Esophagus muscularis mucosa (tissue), 4 donors: ENCODE measurements around the gene HMGN3. TPM values are rescaled to one million over a fixed set of nuclear protein-coding genes. Genes with fewer than 3 reads are reported as not detected.

Experiments
- DNase-seq: peaks from one replicate; pipeline ENCODE4 v3.0.0-alpha.2; 2017; ENCODE audit errors: extremely low spot score
- H3K27ac ChIP-seq, 4 donors: fragments of 200-600 bp; sonication (generic); replicated peaks in 1 of 4; 1 replicate in 3 of 4; 2 replicates in 1 of 4; pipeline ENCODE4 v1.5.1; 2016 to 2019; ENCODE audit warnings: mild to moderate bottlenecking in 1 of 4
- H3K27me3 ChIP-seq, 4 donors: fragments of 200-600 bp; sonication (generic); one replicate each; pipeline versions ENCODE4 v1.5.1 to v1.6.0; 2016 to 2019
- H3K36me3 ChIP-seq, 4 donors: fragments of 200-600 bp; sonication (generic); one replicate each; pipeline ENCODE4 v1.5.1; 2016 to 2019
- H3K4me1 ChIP-seq, 4 donors: fragments of 200-600 bp; sonication (generic); one replicate each; pipeline ENCODE4 v1.5.1; 2016 to 2019
- H3K4me3 ChIP-seq, 4 donors: fragments of 200-600 bp; sonication (generic); 1 replicate in 2 of 4; 2 replicates in 2 of 4; pipeline ENCODE4 v1.5.1; 2016 to 2019; ENCODE audit warnings: mild to moderate bottlenecking in 4 of 4, moderate library complexity in 1 of 4
- H3K9me3 ChIP-seq, 4 donors: fragments of 200-600 bp; sonication (generic); 1 replicate in 3 of 4; 2 replicates in 1 of 4; pipeline ENCODE4 v1.5.1; 2016 to 2019
- CTCF ChIP-seq, 3 experiments: fragments of 200-600 bp in 2 of 3; fragments of 450-650 bp in 1 of 3; sonication (generic) in 2 of 3; IDR thresholded peaks; one replicate each; pipeline ENCODE4 v1.5.1; 2017 to 2019; ENCODE audit warnings: antibody characterized with exemption in 3 of 3, mild to moderate bottlenecking in 2 of 3, moderate library complexity in 1 of 3
- EP300 ChIP-seq: sonication (generic); formaldehyde crosslinking; IDR thresholded peaks from one replicate; pipeline ENCODE4 v1.6.1; 2017; ENCODE audit warnings: antibody characterized with exemption
- POLR2A ChIP-seq: fragments of 450-650 bp; IDR thresholded peaks from one replicate; pipeline ENCODE4 v1.6.1; 2017; ENCODE audit warnings: antibody characterized with exemption, moderate library complexity, mild to moderate bottlenecking, low read depth
- POLR2AphosphoS5 ChIP-seq, 2 donors: sonication (generic); formaldehyde crosslinking; IDR thresholded peaks; one replicate each; pipeline ENCODE4 v1.6.1; 2017; ENCODE audit warnings: antibody characterized with exemption in 2 of 2
- WGBS: methylation state at CpG from one replicate; pipeline ENCODE4 v1.1.5; 2018; 5-methylcytosine and 5-hydroxymethylcytosine counted together
- intact Hi-C: fragments of 100-400 bp; cut with DNase I; formaldehyde crosslinking; loops from one replicate; pipeline ENCODE4 v1.15.1; 2023
- total RNA-seq, 4 donors: library from RNA; depleted of rRNA; stranded (reverse); fragments of >200 nt; gene quantifications; one replicate each; pipeline versions ENCODE4 v1.1.0 to v1.2.1, GENCODE V29; 2016

Gene HMGN3
- total RNA-seq, 4 donors from 2014 or later, result 27.6 to 61.0 (median 47.1) TPM

GRCh38 chr6:79267128-79267527, 32.6 kb upstream of the HMGN3 start:
- no peak overlapping the region for H3K4me3 ChIP-seq
- TF ChIP-seq POLR2AphosphoS5 (IDR thresholded peaks at IDR 0.05) (no peak), EP300 (no peak), CTCF (IDR thresholded peaks at IDR 0.05) (no peak), POLR2A (no peak)
- no peak overlapping the region for H3K27ac ChIP-seq
- intact Hi-C loops, result no loop called here
- no peaks in the 10 kb centered on the region for H3K27me3 ChIP-seq
- no peaks in the 10 kb centered on the region for H3K36me3 ChIP-seq
- DNase-seq, result no peak
- peaks cover 0 to 24% (median 16%) of the 10 kb centered on the region in 4 donors for H3K4me1 ChIP-seq
- 96% methylated on average over 1 of the region's 1 CpG for WGBS
- H3K9me3 ChIP-seq, result no peaks in the 10 kb centered on the region

- no peak for TF ChIP-seq POLR2AphosphoS5 (IDR thresholded peaks at IDR 0.05)
- no peak for TF ChIP-seq EP300
- TF ChIP-seq CTCF (IDR thresholded peaks at IDR 0.05), result no peak
- no peak for TF ChIP-seq POLR2A
- Histone ChIP-seq H3K4me1 (peaks cover 0 to 24% (median 16%) of the 10 kb centered on the region in 4 donors), H3K27me3 (no peaks in the 10 kb centered on the region), H3K36me3 (no peaks in the 10 kb centered on the region), H3K9me3 (no peaks in the 10 kb centered on the region), H3K4me3 (no peak overlapping the region), H3K27ac (no peak overlapping the region)
- intact Hi-C loops, result no loop called here
- DNase-seq, result no peak
These were observed 31.6 kb upstream of the HMGN3 start for GRCh38 chr6:79266051-79266450.

- TF ChIP-seq EP300 (no peak), POLR2AphosphoS5 (IDR thresholded peaks at IDR 0.05) (no peak), CTCF (IDR thresholded peaks at IDR 0.05) (no peak), POLR2A (no peak)
- Histone ChIP-seq H3K27me3 (no peaks in the 10 kb centered on the region), H3K4me3 (no peak overlapping the region), H3K4me1 (peaks cover 0 to 11% (median 7%) of the 10 kb centered on the region in 4 donors), H3K9me3 (peaks cover 0 to 3% (median 0%) of the 10 kb centered on the region in 4 donors), H3K27ac (no peak overlapping the region), H3K36me3 (no peaks in the 10 kb centered on the region)
- no peak for DNase-seq
- intact Hi-C loops, result no loop called here
These were observed 28.9 kb upstream of the HMGN3 start for GRCh38 chr6:79263359-79263758.

GRCh38 chr6:79261666-79262065, 27.2 kb upstream of the HMGN3 start:
- no peak for DNase-seq
- 71% methylated on average over 4 of the region's 5 CpGs for WGBS

GRCh38 chr6:79260772-79261171, 26.3 kb upstream of the HMGN3 start:
- no peak for DNase-seq
- no peak overlapping the region for H3K27ac ChIP-seq
- no peaks in the 10 kb centered on the region for H3K36me3 ChIP-seq
- H3K4me1 ChIP-seq, result peaks cover 0 to 11% (median 7%) of the 10 kb centered on the region in 4 donors
- TF ChIP-seq CTCF (IDR thresholded peaks at IDR 0.05) (no peak), POLR2AphosphoS5 (IDR thresholded peaks at IDR 0.05) (no peak), EP300 (no peak), POLR2A (no peak)
- no peaks in the 10 kb centered on the region for H3K27me3 ChIP-seq
- H3K9me3 ChIP-seq, result peaks cover 0 to 3% (median 0%) of the 10 kb centered on the region in 4 donors
- intact Hi-C loops, result no loop called here
- WGBS, result 98% methylated on average over 2 of the region's 2 CpGs
- H3K4me3 ChIP-seq, result no peak overlapping the region

More at GRCh38 chr6:79261666-79262065, 27.2 kb upstream of the HMGN3 start:
- TF ChIP-seq POLR2AphosphoS5 (IDR thresholded peaks at IDR 0.05), result no peak
- Histone ChIP-seq H3K27me3 (no peaks in the 10 kb centered on the region), H3K27ac (no peak overlapping the region), H3K4me1 (peaks cover 0 to 11% (median 7%) of the 10 kb centered on the region in 4 donors), H3K36me3 (no peaks in the 10 kb centered on the region), H3K4me3 (no peak overlapping the region), H3K9me3 (peaks cover 0 to 3% (median 0%) of the 10 kb centered on the region in 4 donors)
- intact Hi-C loops, result no loop called here
